H1 (cell line): ENCODE results near the gene CROCC. TPM values are rescaled to one million over a fixed set of nuclear protein-coding genes. Genes with fewer than 3 reads are reported as not detected.

ENCODE experiments used
- CTCF ChIA-PET: fragments of 300-600 bp; sonication (Branson Sonifier 250); formaldehyde crosslinking; loops from one replicate; lab custom pipeline; 2021; ENCODE audit not compliant: partially characterized antibody; lab: Charles Lee
- POLR2A ChIA-PET: fragments of 300-600 bp; sonication (Branson Sonifier 250); formaldehyde crosslinking; loops from one replicate; lab custom pipeline; 2021; ENCODE audit warnings: inconsistent platforms; ENCODE audit not compliant: partially characterized antibody; lab: Charles Lee
- DNase-seq, 2 experiments: peaks; one replicate each; pipeline versions ENCODE4 v3.0.0 to v3.0.0-alpha.2; 2010 to 2022; ENCODE audit warnings: low spot score in 2 of 2, low read depth in 1 of 2, mixed read lengths in 1 of 2
- FAIRE-seq: peaks from 2 replicates; lab custom pipeline; 2011; peaks lifted over from hg19 to GRCh38; lab: Jason Lieb, UNC
- H2AFZ ChIP-seq: 2 replicates; pipeline ENCODE4 v1.8.1; 2012; ENCODE audit warnings: low read length, inconsistent platforms
- H2AK5ac ChIP-seq: 2 replicates; pipeline ENCODE4 v1.6.1; 2013; ENCODE audit warnings: low read depth, low read length
- H2BK120ac ChIP-seq: replicated peaks from 2 replicates; pipeline ENCODE3; 2013; ENCODE audit warnings: low read depth, low read length, inconsistent platforms
- H2BK12ac ChIP-seq: 2 replicates; pipeline ENCODE4 v1.6.1; 2013; ENCODE audit warnings: low read depth, low read length
- H2BK15ac ChIP-seq: 2 replicates; pipeline ENCODE4 v1.6.1; 2013; ENCODE audit warnings: low read length
- H2BK20ac ChIP-seq: 2 replicates; pipeline ENCODE4 v1.6.1; 2013; ENCODE audit warnings: low read length
- H2BK5ac ChIP-seq: 2 replicates; pipeline ENCODE4 v1.6.1; 2013; ENCODE audit warnings: low read depth, low read length
- H3K14ac ChIP-seq: 2 replicates; pipeline ENCODE4 v1.6.1; 2013; ENCODE audit warnings: inconsistent platforms; ENCODE audit not compliant: insufficient read length
- H3K18ac ChIP-seq: 2 replicates; pipeline ENCODE4 v1.6.1; 2013; ENCODE audit warnings: low read length; ENCODE audit errors: extremely low read depth
- H3K23ac ChIP-seq: 2 replicates; pipeline ENCODE4 v1.6.1; 2013; ENCODE audit warnings: inconsistent platforms; ENCODE audit not compliant: insufficient read length
- H3K23me2 ChIP-seq: 2 replicates; pipeline ENCODE4 v1.6.1; 2013; ENCODE audit warnings: low read depth, low read length
- H3K27ac ChIP-seq: 2 replicates; pipeline ENCODE4 v1.6.1; 2011; ENCODE audit warnings: low read depth, low read length, inconsistent platforms
- H3K27me3 ChIP-seq, 4 experiments: replicated peaks in 1 of 4; 1 replicate in 1 of 4; 2 replicates in 3 of 4; pipeline versions ENCODE4 v1.6.1 to v1.8.1; 2011 to 2013; ENCODE audit warnings: low read length in 3 of 4, mild to moderate bottlenecking in 3 of 4, inconsistent platforms in 2 of 4, mixed read lengths in 2 of 4, moderate library complexity in 1 of 4; ENCODE audit not compliant: control insufficient read depth in 3 of 4, insufficient read depth in 3 of 4; ENCODE audit errors: extremely low read depth in 1 of 4
- H3K36me3 ChIP-seq, 4 experiments: 2 replicates each; pipeline versions ENCODE4 v1.6.1 to v1.8.1; 2011 to 2013; ENCODE audit warnings: mild to moderate bottlenecking in 4 of 4, low read length in 3 of 4, moderate library complexity in 2 of 4, control low read depth in 1 of 4, inconsistent platforms in 1 of 4; ENCODE audit not compliant: insufficient read depth in 4 of 4, control insufficient read depth in 2 of 4
- H3K4ac ChIP-seq: replicated peaks from 2 replicates; pipeline ENCODE3; 2013; ENCODE audit warnings: low read length, low read depth, mixed read lengths, inconsistent platforms; ENCODE audit not compliant: insufficient read length
- H3K4me1 ChIP-seq, 4 experiments: replicated peaks in 1 of 4; 1 replicate in 1 of 4; 2 replicates in 3 of 4; pipeline versions ENCODE4 v1.6.1 to v1.8.1; 2011 to 2013; ENCODE audit warnings: low read length in 3 of 4, inconsistent platforms in 2 of 4, mixed read lengths in 1 of 4; ENCODE audit not compliant: insufficient read depth in 4 of 4, control insufficient read depth in 3 of 4
- H3K4me2 ChIP-seq, 2 experiments: 2 replicates each; pipeline versions ENCODE4 v1.6.1 to v1.8.1; 2011 to 2013; ENCODE audit warnings: low read depth in 2 of 2, low read length in 2 of 2, control low read depth in 1 of 2, inconsistent platforms in 1 of 2, mild to moderate bottlenecking in 1 of 2; ENCODE audit not compliant: insufficient read depth in 1 of 2
- H3K4me3 ChIP-seq, 4 experiments: fragments of 200-600, 300-600 bp in 1 of 4; sonication (generic), shearing (Covaris generic), sonication (Bioruptor Twin) in 1 of 4; 2 replicates each; pipeline versions ENCODE4 v1.5.1 to v1.8.1; 2011 to 2016; ENCODE audit warnings: low read length in 4 of 4, low read depth in 3 of 4, control low read depth in 2 of 4, inconsistent platforms in 2 of 4, mild to moderate bottlenecking in 2 of 4, mixed read lengths in 1 of 4, moderate library complexity in 1 of 4; ENCODE audit not compliant: insufficient read depth in 2 of 4; ENCODE audit errors: extremely low read depth in 1 of 4
- H3K56ac ChIP-seq: replicated peaks from 2 replicates; pipeline ENCODE3; 2013; ENCODE audit warnings: low read depth, mild to moderate bottlenecking, mixed read lengths, low read length, inconsistent platforms; ENCODE audit not compliant: insufficient read length
- H3K79me1 ChIP-seq: 2 replicates; pipeline ENCODE4 v1.6.1; 2013; ENCODE audit warnings: low read depth, low read length, control low read depth
- H3K79me2 ChIP-seq, 2 experiments: 2 replicates each; pipeline versions ENCODE4 v1.6.1 to v1.8.1; 2012 to 2013; ENCODE audit warnings: low read length in 2 of 2, mild to moderate bottlenecking in 2 of 2, inconsistent platforms in 1 of 2; ENCODE audit not compliant: insufficient read depth in 2 of 2, control insufficient read depth in 1 of 2
- H3K9ac ChIP-seq, 4 experiments: replicated peaks in 1 of 4; 1 replicate in 1 of 4; 2 replicates in 3 of 4; pipeline versions ENCODE4 v1.6.1 to v1.8.1; 2011 to 2013; ENCODE audit warnings: low read depth in 3 of 4, low read length in 3 of 4, control low read depth in 2 of 4, mild to moderate bottlenecking in 2 of 4, moderate library complexity in 2 of 4, inconsistent platforms in 1 of 4; ENCODE audit errors: extremely low read depth in 1 of 4
- H3K9me3 ChIP-seq, 2 experiments: 2 replicates each; pipeline versions ENCODE4 v1.6.1 to v1.8.1; 2012 to 2013; ENCODE audit warnings: mild to moderate bottlenecking in 2 of 2, moderate library complexity in 2 of 2, control low read depth in 1 of 2, inconsistent platforms in 1 of 2, low read depth in 1 of 2, low read length in 1 of 2, mixed read lengths in 1 of 2; ENCODE audit not compliant: insufficient read depth in 2 of 2
- H4K20me1 ChIP-seq, 2 experiments: replicated peaks in 1 of 2; 2 replicates each; pipeline versions ENCODE3 to v1.8.1; 2011 to 2013; ENCODE audit warnings: inconsistent platforms in 2 of 2, low read length in 2 of 2, mild to moderate bottlenecking in 1 of 2; ENCODE audit not compliant: insufficient read depth in 2 of 2, control insufficient read depth in 1 of 2
- H4K5ac ChIP-seq: 2 replicates; pipeline ENCODE4 v1.6.1; 2013; ENCODE audit warnings: low read length, low read depth, mixed read lengths, inconsistent platforms; ENCODE audit not compliant: insufficient read length
- H4K8ac ChIP-seq: 2 replicates; pipeline ENCODE4 v1.8.0; 2013; ENCODE audit warnings: mild to moderate bottlenecking, moderate library complexity, low read length, inconsistent platforms; ENCODE audit not compliant: insufficient read depth; ENCODE audit errors: extremely low read depth
- H4K91ac ChIP-seq: replicated peaks from 2 replicates; pipeline ENCODE3; 2013; ENCODE audit warnings: low read length, mixed read lengths, inconsistent platforms; ENCODE audit not compliant: insufficient read length
- ATF3 ChIP-seq: IDR thresholded peaks from 2 replicates; pipeline ENCODE4 v1.6.1; 2011; ENCODE audit warnings: low read depth, mild to moderate bottlenecking, low read length; ENCODE audit not compliant: insufficient read depth
- CBX8 ChIP-seq: fragments of 300-800, 300-1000 bp; sonication (generic); IDR thresholded peaks from 2 replicates; pipeline ENCODE4 v1.7.1; 2016; ENCODE audit warnings: low read depth, low read length, borderline replicate concordance
- CHD1 ChIP-seq: IDR thresholded peaks from 2 replicates; pipeline ENCODE4 v1.6.1; 2012; ENCODE audit warnings: low read depth, low read length, improper control_type of control experiment
- JUN ChIP-seq: IDR thresholded peaks from 2 replicates; pipeline ENCODE4 v1.6.1; 2011; ENCODE audit warnings: low read depth, mild to moderate bottlenecking, improper control_type of control experiment, low read length
- MAX ChIP-seq: IDR thresholded peaks from 2 replicates; pipeline ENCODE4 v1.6.1; 2012; ENCODE audit warnings: inconsistent platforms
- RAD21 ChIP-seq, 2 experiments: IDR thresholded peaks in 1 of 2; conservative IDR thresholded peaks in 1 of 2; 2 replicates each; pipeline ENCODE4 v1.6.1; 2011; ENCODE audit warnings: low read depth in 2 of 2, low read length in 2 of 2, improper control_type of control experiment in 1 of 2, inconsistent platforms in 1 of 2, mild to moderate bottlenecking in 1 of 2, moderate library complexity in 1 of 2
- WGBS, 2 experiments: shearing (Covaris generic) in 1 of 2; methylation state at CpG; one replicate each; pipeline versions ENCODE4 v1.1.6 to v1.1.7; 2013 to 2015; ENCODE audit warnings: low lambda C conversion rate in 2 of 2, mixed read lengths in 2 of 2, inconsistent platforms in 1 of 2, low coverage in 1 of 2, missing lambda C conversion rate in 1 of 2; ENCODE audit not compliant: insufficient replicate concordance in 2 of 2, insufficient coverage in 1 of 2, insufficient read length in 1 of 2; ENCODE audit errors: extremely low coverage in 1 of 2, missing lambda C conversion rate in 1 of 2; 5-methylcytosine and 5-hydroxymethylcytosine counted together
- polyA plus RNA-seq, 7 experiments: library from polyadenylated mRNA; depleted of rRNA in 3 of 7; stranded (reverse) in 5 of 7; unstranded in 2 of 7; fragments of >200 nt in 5 of 7; fragments of 200-250 nt in 2 of 7; gene quantifications; 1 replicate in 5 of 7; 2 replicates in 1 of 7; 4 replicates in 1 of 7; pipeline versions ENCODE4 v1.2.1 to v1.2.3, GENCODE V29; 2011 to 2013; ENCODE audit warnings: missing spikeins in 2 of 7, mixed read lengths in 2 of 7
- total RNA-seq: library from RNA; stranded (reverse); fragmentation: NEBNext Ultra II Directional; extraction: Animal tissue kit (Norgen Biotek cat#: 25700); gene quantifications from 2 replicates; pipeline ENCODE4 v1.2.1, GENCODE V29; 2021

The CROCC gene
- total and polyA plus RNA-seq, 2 of the 8 experiments (the other 6 are each of a cell fraction or from before 2014, with no cell fraction given) = 12.1 to 39.5 TPM

- no peak overlapping the region for H3K18ac ChIP-seq
- H4K5ac ChIP-seq = no peak overlapping the region
- no peak overlapping the region for H4K91ac ChIP-seq
- no peak overlapping the region for H2BK12ac ChIP-seq
- no peaks in the 10 kb centered on the region for H3K27me3 ChIP-seq
- H3K9ac ChIP-seq = no peak overlapping the region
- H3K27ac ChIP-seq = no peak overlapping the region
- WGBS, 2 experiments = 96% methylated on average over 15 of the region's 15 CpGs; no CpG with 5 or more reads in 1 of the 2 experiments
- H3K14ac ChIP-seq = no peak overlapping the region
- no peaks in the 10 kb centered on the region for H3K9me3 ChIP-seq
- no peak overlapping the region for H2BK120ac ChIP-seq
- H3K4me1 ChIP-seq = no peaks in the 10 kb centered on the region
- H2BK15ac ChIP-seq = no peak overlapping the region
- peak in 1 of 2 experiments; percentile 41 for DNase-seq
- no peaks in the 10 kb centered on the region for H3K79me2 ChIP-seq
- H2AK5ac ChIP-seq = no peak overlapping the region
- no peak for FAIRE-seq
- no peaks in the 10 kb centered on the region for H3K79me1 ChIP-seq
- H3K23me2 ChIP-seq = no peaks in the 10 kb centered on the region
- TF ChIP-seq RAD21 (IDR thresholded peaks at IDR 0.05 in 1 of 2, conservative IDR thresholded peaks at IDR 0.05 in 1 of 2; ENCODE audit: low read depth in 2 of 2, low read length in 2 of 2) (no peak), CBX8 (no peak), CHD1 (no peak), ATF3 (no peak), MAX (no peak), JUN (no peak)
- ChIA-PET POLR2A (interaction anchor here (0.7 to 1.4 kb wide), 2 partner anchors 32 to 64 kb away, joined by 3 read pairs; no protein-coding TSS in a partner anchor), CTCF (interaction anchor here (0.6 to 1.6 kb wide), 3 partner anchors 31 to 42 kb away, joined by 3 to 5 read pairs (median 5); no protein-coding TSS in a partner anchor)
- H4K8ac ChIP-seq = no peak overlapping the region
- no peak overlapping the region for H2AFZ ChIP-seq
- H3K4me3 ChIP-seq = no peak overlapping the region
- H2BK5ac ChIP-seq = no peak overlapping the region
- H4K20me1 ChIP-seq = peaks cover 0 to 5% of the 10 kb centered on the region in 2 experiments
- no peak overlapping the region for H3K4me2 ChIP-seq
- no peak overlapping the region for H3K23ac ChIP-seq
- no peak overlapping the region for H3K56ac ChIP-seq
- H3K4ac ChIP-seq = no peak overlapping the region
- H3K36me3 ChIP-seq = peaks cover 2 to 15% (median 9%) of the 10 kb centered on the region in 4 experiments; a peak in 6 of 8 replicates
- no peak overlapping the region for H2BK20ac ChIP-seq
Measured at GRCh38 chr1:16993521-16994038, 71.8 kb downstream of the CROCC start.
